ENCODE data around the gene NAA15.

GRCh38 chr4:139273835-139274234 lies 27.5 kb upstream of the NAA15 start:
- no peak for TF ChIP-seq POLR2A (IDR thresholded peaks at IDR 0.05; ENCODE audit: low read depth, low read length)
- no peak for TF ChIP-seq POLR2AphosphoS5 (IDR thresholded peaks at IDR 0.05; ENCODE audit: low read depth, low read length)
- no peak for TF ChIP-seq TAF1 (IDR thresholded peaks at IDR 0.05; ENCODE audit: borderline replicate concordance, low read depth, low read length)
